COLO668 (cell line): ENCODE results near the gene CDH10.
A peak's percentile ranks its signal among the peaks of the same experiment; 100 is the strongest.

ENCODE experiments used
- DNase-seq: peaks from one replicate; lab custom pipeline; 2025; ENCODE audit not compliant: unreplicated experiment; lab: John Stamatoyannopoulos, UW

CDH10 gene

DNA sequence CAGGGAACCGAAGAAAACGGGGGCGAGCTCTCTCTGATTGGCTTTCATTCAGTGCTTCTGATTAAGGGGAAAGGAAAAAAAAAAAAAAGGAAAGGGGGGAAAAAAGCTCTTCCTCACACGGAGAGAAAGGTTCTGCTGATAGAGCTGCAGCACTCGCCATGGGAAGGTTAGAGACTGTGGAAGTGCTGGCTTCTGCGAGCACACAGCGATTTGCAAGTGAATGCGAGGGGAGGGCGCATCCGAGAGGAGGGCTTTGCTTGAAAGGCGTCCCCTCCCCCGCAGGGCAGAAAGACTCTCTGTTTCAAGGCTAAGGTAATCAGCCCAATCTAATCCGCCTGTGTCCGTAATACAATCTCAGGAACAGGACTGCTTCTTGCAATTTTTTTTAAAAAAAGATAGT lies at the start of gene CDH10:
Gene CDH10 (minus strand): TSS at position 218 of the 400 bp plus-strand sequence. CDS start 51,488 bp downstream, outside the sequence.
- no peak for DNase-seq

DNA sequence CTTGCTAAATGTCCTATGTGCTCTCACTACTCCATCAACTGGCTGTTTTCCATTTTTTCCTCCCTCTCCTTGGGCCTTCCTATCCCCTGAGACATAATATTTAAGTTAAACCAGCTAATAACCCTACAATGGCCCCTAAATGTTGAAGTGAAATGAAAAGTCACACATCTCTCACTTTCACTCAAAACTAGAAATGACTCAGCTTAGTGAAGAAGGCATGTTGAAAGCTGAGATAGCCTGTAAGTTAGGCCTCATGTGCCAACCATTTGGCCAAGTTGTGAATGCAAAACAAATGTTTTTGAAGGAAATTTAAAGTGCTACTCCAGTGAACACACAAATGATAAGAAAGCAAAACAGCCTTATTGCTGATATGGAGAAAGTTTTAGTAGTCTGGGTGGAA lies 48.8 kb upstream of the CDH10 start:
- no peak for DNase-seq

DNA sequence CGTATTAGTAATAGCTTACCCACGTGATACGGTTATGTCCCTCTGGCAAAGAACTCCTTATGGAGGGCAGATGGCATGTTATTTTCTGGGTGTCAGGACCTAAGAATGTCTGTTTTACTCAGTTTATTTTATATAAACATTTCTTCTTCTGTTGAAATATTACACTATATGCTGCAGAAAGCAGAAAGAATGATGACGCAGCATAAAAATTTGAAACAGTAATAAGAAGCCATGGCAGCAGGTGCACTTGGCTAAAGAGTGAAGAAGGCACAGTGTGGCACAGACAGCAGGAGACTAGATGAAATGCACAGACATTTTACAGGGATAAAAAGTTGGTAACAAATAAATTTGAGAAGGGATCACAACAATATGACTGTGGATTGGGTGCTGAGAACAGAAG lies 46.3 kb upstream of the CDH10 start:
- DNase-seq: no peak

- no peak for DNase-seq
Observed at GRCh38 chr5:24681106-24681505, 36.3 kb upstream of the CDH10 start.

GRCh38 chr5:24668050-24668449 lies 23.3 kb upstream of the CDH10 start:
- no peak for DNase-seq

GRCh38 chr5:24649531-24649930 lies 4.8 kb upstream of the CDH10 start:
- no peak for DNase-seq

- DNase-seq: no peak
Observed at GRCh38 chr5:24646915-24647314, 2.1 kb upstream of the CDH10 start.

DNA sequence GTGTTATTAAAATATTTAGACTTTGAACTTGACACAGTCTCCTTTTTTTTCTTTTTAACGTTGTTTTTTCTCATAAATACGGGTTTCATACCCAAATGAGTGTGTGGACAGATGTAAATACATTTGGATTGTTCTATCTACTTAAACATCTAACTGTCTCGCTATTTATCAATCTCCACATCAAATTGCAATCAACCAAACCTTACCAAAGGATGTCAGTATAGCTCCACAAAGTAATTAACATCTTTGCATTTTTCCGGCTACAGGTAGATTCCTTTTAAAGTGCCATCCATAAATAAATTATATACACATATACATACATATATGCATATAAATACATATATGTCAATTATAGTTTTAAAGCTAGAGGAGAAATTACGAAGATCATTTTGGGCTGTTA lies 705 bp upstream of the CDH10 start:
- no peak for DNase-seq

DNA sequence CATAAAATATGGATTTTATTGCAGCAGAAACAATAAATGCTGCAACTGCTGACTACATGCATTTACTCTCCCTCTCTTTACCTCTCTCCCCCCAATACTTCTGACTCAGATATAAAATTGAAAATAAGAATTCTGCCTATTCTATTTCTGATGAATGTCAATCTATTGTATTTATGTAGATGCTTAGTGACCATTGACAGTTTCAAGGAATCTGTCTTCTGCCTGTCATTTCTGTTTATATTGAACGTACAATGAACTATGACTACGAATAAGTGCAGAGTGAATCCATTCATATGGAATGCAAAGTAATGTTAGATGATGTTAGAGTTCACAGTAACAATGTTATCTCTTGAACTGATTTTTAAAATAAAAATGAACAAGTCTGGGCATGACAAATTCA lies 898 bp downstream of the CDH10 start:
- DNase-seq: no peak

GRCh38 chr5:24643156-24643555 lies 1.6 kb downstream of the CDH10 start:
- DNase-seq: no peak

GRCh38 chr5:24642022-24642421 lies 2.8 kb downstream of the CDH10 start:
- DNase-seq: peak; percentile 31

GRCh38 chr5:24635209-24635608 lies 9.6 kb downstream of the CDH10 start:
- DNase-seq: no peak

DNA sequence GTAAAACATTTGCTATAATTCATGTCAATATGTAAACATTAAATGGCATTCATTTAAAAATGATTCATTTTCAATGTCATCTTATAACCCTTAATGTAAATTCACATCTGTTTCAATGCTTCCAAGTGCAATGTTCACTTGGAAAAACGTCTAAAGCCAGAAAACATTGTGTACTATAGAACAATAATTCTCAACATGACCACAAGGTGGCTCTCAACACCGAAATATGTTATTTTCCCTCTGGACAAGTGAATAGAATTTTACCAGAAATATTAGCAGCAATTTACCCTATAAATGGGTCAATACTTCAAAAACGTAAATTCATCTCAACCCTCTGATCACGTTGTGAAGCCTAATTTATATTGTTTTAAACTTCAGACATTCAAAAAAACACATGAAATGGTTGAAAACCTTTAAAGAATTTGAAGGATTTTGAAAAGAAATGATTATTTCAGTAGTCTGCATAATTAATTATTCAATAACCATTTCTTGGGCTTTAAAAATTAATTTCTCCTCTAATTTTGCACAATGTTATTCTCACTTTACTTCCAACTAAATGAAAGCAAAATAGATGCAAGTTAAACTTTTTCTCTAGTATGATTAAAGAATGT lies 11.0 kb downstream of the CDH10 start:
- peak; percentile 14 for DNase-seq

- no peak for DNase-seq
Observed at GRCh38 chr5:24632353-24632752, 12.4 kb downstream of the CDH10 start.

DNA sequence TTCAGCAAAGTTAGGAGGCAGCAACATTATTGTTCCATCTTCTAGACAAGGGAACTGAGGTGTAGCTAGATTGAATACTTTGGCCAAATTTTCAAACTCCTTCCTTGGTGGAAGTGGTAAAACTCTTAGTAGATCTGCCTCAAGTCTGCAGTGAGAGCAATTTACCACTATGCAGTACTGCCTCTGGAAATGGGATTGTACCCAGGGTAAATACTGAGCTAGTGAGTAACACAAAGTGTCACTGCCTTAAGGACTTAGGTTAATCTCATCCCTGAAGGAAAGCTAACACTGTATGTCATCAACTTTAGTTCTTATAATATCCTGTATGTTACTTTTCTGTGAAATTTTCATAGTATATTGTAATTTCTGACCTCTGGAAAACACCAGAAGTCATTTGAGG lies 13.9 kb downstream of the CDH10 start:
- no peak for DNase-seq

DNA sequence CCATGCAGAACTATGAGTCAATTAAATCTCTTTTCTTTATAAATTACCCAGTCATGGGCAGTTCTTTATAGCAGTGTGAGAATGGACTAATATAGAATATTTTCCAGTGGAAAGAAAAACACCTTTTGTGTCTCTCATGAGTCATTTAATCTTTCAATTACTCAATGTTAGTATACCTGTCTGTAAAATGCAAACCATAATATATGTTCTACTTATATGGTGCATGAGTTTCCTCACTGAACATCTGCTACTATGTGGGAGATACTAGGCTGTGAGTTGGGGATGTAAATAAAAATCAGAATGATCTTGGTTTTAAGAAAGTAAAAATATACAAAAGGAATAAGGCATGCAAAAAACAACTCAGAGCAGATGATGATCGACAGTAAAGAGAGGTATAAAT lies 15.0 kb downstream of the CDH10 start:
- no peak for DNase-seq

DNA sequence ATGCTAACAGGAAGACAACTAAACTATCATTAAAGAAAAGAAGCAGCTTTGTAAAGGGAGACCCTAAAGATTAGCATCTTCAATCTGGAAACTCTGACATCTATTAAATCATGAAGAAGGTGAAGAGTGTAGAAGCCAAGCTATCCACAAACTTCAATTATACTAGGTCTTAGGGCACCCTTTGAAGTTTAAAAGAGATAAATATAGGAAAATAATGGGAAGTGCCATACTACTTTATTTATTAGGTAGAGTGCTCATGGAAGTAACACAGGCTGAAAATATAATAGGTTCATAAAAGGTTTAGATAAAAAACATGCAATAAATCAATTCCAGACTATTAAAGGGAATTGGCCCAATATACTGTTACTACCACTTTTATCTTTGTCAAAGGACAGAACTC lies 19.9 kb downstream of the CDH10 start:
- DNase-seq: no peak

- DNase-seq: no peak
Observed at GRCh38 chr5:24623624-24624023, 21.2 kb downstream of the CDH10 start.

DNA sequence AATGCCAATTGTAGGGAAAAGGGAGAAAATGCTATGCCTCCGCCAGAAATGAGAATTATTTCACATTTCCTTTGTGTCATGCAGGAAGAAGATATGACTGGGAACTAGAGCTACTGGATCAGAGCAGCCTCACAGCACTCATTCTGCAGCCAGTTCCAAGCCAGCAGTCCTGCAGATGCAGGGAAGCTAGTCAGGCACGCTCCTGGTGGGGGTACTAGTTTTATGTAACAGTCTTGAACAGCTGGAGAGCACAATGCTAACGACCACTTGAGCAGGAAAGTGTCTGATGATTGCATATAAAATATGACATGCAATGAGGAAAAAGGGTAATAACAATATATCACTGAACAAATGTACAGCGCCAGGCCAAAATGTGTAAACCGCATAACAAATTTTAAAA lies 21.7 kb downstream of the CDH10 start:
- DNase-seq: no peak

DNA sequence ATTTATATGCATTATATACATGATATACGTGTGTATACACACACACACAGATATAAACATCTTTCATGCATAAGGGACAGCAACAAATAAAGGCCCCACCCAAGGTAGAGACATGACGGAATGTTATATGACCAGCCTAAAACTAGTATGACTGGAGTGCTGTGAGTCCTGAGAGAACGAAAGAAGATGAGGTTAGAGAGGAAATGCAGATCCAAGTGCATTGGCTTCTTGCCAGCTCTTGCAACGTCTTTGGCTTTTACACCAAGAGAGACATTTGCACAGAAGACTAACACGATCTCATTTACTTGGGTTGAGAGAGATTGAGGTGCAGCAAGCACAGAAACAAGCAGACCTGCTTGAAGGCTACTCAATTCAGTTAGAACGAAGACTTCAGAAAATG lies 23.0 kb downstream of the CDH10 start:
- no peak for DNase-seq

GRCh38 chr5:24616566-24616965 lies 28.2 kb downstream of the CDH10 start:
- no peak for DNase-seq

GRCh38 chr5:24615159-24615558 lies 29.6 kb downstream of the CDH10 start:
- no peak for DNase-seq

DNA sequence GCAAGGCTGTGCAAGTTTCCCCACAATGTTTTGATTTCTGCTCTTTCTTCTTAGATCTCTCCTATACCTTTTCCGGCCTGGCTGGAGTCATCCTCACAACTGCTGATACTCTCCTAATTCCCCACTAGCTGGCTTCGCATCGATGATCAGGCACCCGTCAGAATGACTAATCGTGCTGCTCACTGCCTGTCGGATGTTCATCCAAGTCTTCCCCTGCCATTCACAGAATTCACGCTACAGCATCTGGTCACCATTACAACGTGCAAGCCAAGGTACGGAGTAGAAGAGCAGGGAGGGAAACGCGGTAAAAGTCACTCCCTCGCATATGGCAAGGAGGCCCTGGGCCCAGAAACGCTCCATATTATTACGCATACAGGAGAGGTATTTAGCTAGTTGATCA lies 35.1 kb downstream of the CDH10 start:
- DNase-seq: no peak

DNA sequence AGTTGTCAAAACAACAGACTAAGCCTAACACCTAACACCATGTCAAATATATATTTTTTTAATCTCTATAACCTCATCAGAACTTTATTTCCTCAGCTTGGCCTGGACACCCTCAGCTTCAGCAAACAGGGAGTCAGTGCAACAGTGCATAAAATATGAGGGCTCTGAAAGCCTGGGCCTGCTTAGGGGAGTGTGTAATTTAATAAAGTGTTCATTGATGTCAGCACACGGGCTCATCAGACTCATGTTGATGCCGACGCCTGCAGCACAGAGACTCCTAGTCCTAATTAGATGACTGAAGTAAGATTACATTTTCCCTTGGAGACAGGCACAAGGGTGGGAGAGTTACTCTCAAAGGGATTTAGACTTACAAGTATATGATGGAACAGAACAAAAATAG lies 37.8 kb downstream of the CDH10 start:
- no peak for DNase-seq
